SK-N-MC (cell line): Measurements from ENCODE around the gene DLG2.

Experiments
- EZH2 ChIP-seq: fragments of 200-600 bp; sonication (generic); IDR thresholded peaks from one replicate; pipeline ENCODE4 v1.6.1; 2017; ENCODE audit warnings: antibody characterized with exemption
- FOXP2 ChIP-seq: optimal IDR thresholded peaks from 2 replicates; pipeline ENCODE3; 2011; ENCODE audit warnings: mild to moderate bottlenecking, moderate library complexity; ENCODE audit not compliant: insufficient read depth; ENCODE audit errors: extremely low read length, control extremely low read depth
- POLR2AphosphoS5 ChIP-seq: IDR thresholded peaks from 2 replicates; pipeline ENCODE4 v1.6.1; 2012; ENCODE audit warnings: mild to moderate bottlenecking, low read depth, low read length, borderline replicate concordance

GRCh38 chr11:85658180-85658579 lies 31.0 kb upstream of the DLG2 start:
- TF ChIP-seq POLR2AphosphoS5 (no peak), EZH2 (no peak), FOXP2 (no peak)
